H1 (cell line): ENCODE data around the gene PCDHA10. TPM values are rescaled to one million over a fixed set of nuclear protein-coding genes. Genes with fewer than 3 reads are reported as not detected.

ENCODE experiments used
- CTCF ChIA-PET: fragments of 300-600 bp; sonication (Branson Sonifier 250); formaldehyde crosslinking; loops from one replicate; lab custom pipeline; 2021; ENCODE audit not compliant: partially characterized antibody; lab: Charles Lee
- POLR2A ChIA-PET: fragments of 300-600 bp; sonication (Branson Sonifier 250); formaldehyde crosslinking; loops from one replicate; lab custom pipeline; 2021; ENCODE audit warnings: inconsistent platforms; ENCODE audit not compliant: partially characterized antibody; lab: Charles Lee
- DNase-seq, 2 experiments: peaks; one replicate each; pipeline versions ENCODE4 v3.0.0 to v3.0.0-alpha.2; 2010 to 2022; ENCODE audit warnings: low spot score in 2 of 2, low read depth in 1 of 2, mixed read lengths in 1 of 2
- FAIRE-seq: peaks from 2 replicates; lab custom pipeline; 2011; peaks lifted over from hg19 to GRCh38; lab: Jason Lieb, UNC
- H2AFZ ChIP-seq: 2 replicates; pipeline ENCODE4 v1.8.1; 2012; ENCODE audit warnings: low read length, inconsistent platforms
- H2AK5ac ChIP-seq: 2 replicates; pipeline ENCODE4 v1.6.1; 2013; ENCODE audit warnings: low read depth, low read length
- H2BK120ac ChIP-seq: replicated peaks from 2 replicates; pipeline ENCODE3; 2013; ENCODE audit warnings: low read depth, low read length, inconsistent platforms
- H2BK12ac ChIP-seq: 2 replicates; pipeline ENCODE4 v1.6.1; 2013; ENCODE audit warnings: low read depth, low read length
- H2BK15ac ChIP-seq: 2 replicates; pipeline ENCODE4 v1.6.1; 2013; ENCODE audit warnings: low read length
- H2BK20ac ChIP-seq: 2 replicates; pipeline ENCODE4 v1.6.1; 2013; ENCODE audit warnings: low read length
- H2BK5ac ChIP-seq: 2 replicates; pipeline ENCODE4 v1.6.1; 2013; ENCODE audit warnings: low read depth, low read length
- H3K14ac ChIP-seq: 2 replicates; pipeline ENCODE4 v1.6.1; 2013; ENCODE audit warnings: inconsistent platforms; ENCODE audit not compliant: insufficient read length
- H3K18ac ChIP-seq: 2 replicates; pipeline ENCODE4 v1.6.1; 2013; ENCODE audit warnings: low read length; ENCODE audit errors: extremely low read depth
- H3K23ac ChIP-seq: 2 replicates; pipeline ENCODE4 v1.6.1; 2013; ENCODE audit warnings: inconsistent platforms; ENCODE audit not compliant: insufficient read length
- H3K23me2 ChIP-seq: 2 replicates; pipeline ENCODE4 v1.6.1; 2013; ENCODE audit warnings: low read depth, low read length
- H3K27ac ChIP-seq: 2 replicates; pipeline ENCODE4 v1.6.1; 2011; ENCODE audit warnings: low read depth, low read length, inconsistent platforms
- H3K27me3 ChIP-seq, 4 experiments: replicated peaks in 1 of 4; 1 replicate in 1 of 4; 2 replicates in 3 of 4; pipeline versions ENCODE4 v1.6.1 to v1.8.1; 2011 to 2013; ENCODE audit warnings: low read length in 3 of 4, mild to moderate bottlenecking in 3 of 4, inconsistent platforms in 2 of 4, mixed read lengths in 2 of 4, moderate library complexity in 1 of 4; ENCODE audit not compliant: control insufficient read depth in 3 of 4, insufficient read depth in 3 of 4; ENCODE audit errors: extremely low read depth in 1 of 4
- H3K36me3 ChIP-seq, 4 experiments: 2 replicates each; pipeline versions ENCODE4 v1.6.1 to v1.8.1; 2011 to 2013; ENCODE audit warnings: mild to moderate bottlenecking in 4 of 4, low read length in 3 of 4, moderate library complexity in 2 of 4, control low read depth in 1 of 4, inconsistent platforms in 1 of 4; ENCODE audit not compliant: insufficient read depth in 4 of 4, control insufficient read depth in 2 of 4
- H3K4ac ChIP-seq: replicated peaks from 2 replicates; pipeline ENCODE3; 2013; ENCODE audit warnings: low read length, low read depth, mixed read lengths, inconsistent platforms; ENCODE audit not compliant: insufficient read length
- H3K4me1 ChIP-seq, 4 experiments: replicated peaks in 1 of 4; 1 replicate in 1 of 4; 2 replicates in 3 of 4; pipeline versions ENCODE4 v1.6.1 to v1.8.1; 2011 to 2013; ENCODE audit warnings: low read length in 3 of 4, inconsistent platforms in 2 of 4, mixed read lengths in 1 of 4; ENCODE audit not compliant: insufficient read depth in 4 of 4, control insufficient read depth in 3 of 4
- H3K4me2 ChIP-seq, 2 experiments: 2 replicates each; pipeline versions ENCODE4 v1.6.1 to v1.8.1; 2011 to 2013; ENCODE audit warnings: low read depth in 2 of 2, low read length in 2 of 2, control low read depth in 1 of 2, inconsistent platforms in 1 of 2, mild to moderate bottlenecking in 1 of 2; ENCODE audit not compliant: insufficient read depth in 1 of 2
- H3K4me3 ChIP-seq, 4 experiments: fragments of 200-600, 300-600 bp in 1 of 4; sonication (generic), shearing (Covaris generic), sonication (Bioruptor Twin) in 1 of 4; 2 replicates each; pipeline versions ENCODE4 v1.5.1 to v1.8.1; 2011 to 2016; ENCODE audit warnings: low read length in 4 of 4, low read depth in 3 of 4, control low read depth in 2 of 4, inconsistent platforms in 2 of 4, mild to moderate bottlenecking in 2 of 4, mixed read lengths in 1 of 4, moderate library complexity in 1 of 4; ENCODE audit not compliant: insufficient read depth in 2 of 4; ENCODE audit errors: extremely low read depth in 1 of 4
- H3K56ac ChIP-seq: replicated peaks from 2 replicates; pipeline ENCODE3; 2013; ENCODE audit warnings: low read depth, mild to moderate bottlenecking, mixed read lengths, low read length, inconsistent platforms; ENCODE audit not compliant: insufficient read length
- H3K79me1 ChIP-seq: 2 replicates; pipeline ENCODE4 v1.6.1; 2013; ENCODE audit warnings: low read depth, low read length, control low read depth
- H3K79me2 ChIP-seq, 2 experiments: 2 replicates each; pipeline versions ENCODE4 v1.6.1 to v1.8.1; 2012 to 2013; ENCODE audit warnings: low read length in 2 of 2, mild to moderate bottlenecking in 2 of 2, inconsistent platforms in 1 of 2; ENCODE audit not compliant: insufficient read depth in 2 of 2, control insufficient read depth in 1 of 2
- H3K9ac ChIP-seq, 4 experiments: replicated peaks in 1 of 4; 1 replicate in 1 of 4; 2 replicates in 3 of 4; pipeline versions ENCODE4 v1.6.1 to v1.8.1; 2011 to 2013; ENCODE audit warnings: low read depth in 3 of 4, low read length in 3 of 4, control low read depth in 2 of 4, mild to moderate bottlenecking in 2 of 4, moderate library complexity in 2 of 4, inconsistent platforms in 1 of 4; ENCODE audit errors: extremely low read depth in 1 of 4
- H3K9me3 ChIP-seq, 2 experiments: 2 replicates each; pipeline versions ENCODE4 v1.6.1 to v1.8.1; 2012 to 2013; ENCODE audit warnings: mild to moderate bottlenecking in 2 of 2, moderate library complexity in 2 of 2, control low read depth in 1 of 2, inconsistent platforms in 1 of 2, low read depth in 1 of 2, low read length in 1 of 2, mixed read lengths in 1 of 2; ENCODE audit not compliant: insufficient read depth in 2 of 2
- H4K20me1 ChIP-seq, 2 experiments: replicated peaks in 1 of 2; 2 replicates each; pipeline versions ENCODE3 to v1.8.1; 2011 to 2013; ENCODE audit warnings: inconsistent platforms in 2 of 2, low read length in 2 of 2, mild to moderate bottlenecking in 1 of 2; ENCODE audit not compliant: insufficient read depth in 2 of 2, control insufficient read depth in 1 of 2
- H4K5ac ChIP-seq: 2 replicates; pipeline ENCODE4 v1.6.1; 2013; ENCODE audit warnings: low read length, low read depth, mixed read lengths, inconsistent platforms; ENCODE audit not compliant: insufficient read length
- H4K8ac ChIP-seq: 2 replicates; pipeline ENCODE4 v1.8.0; 2013; ENCODE audit warnings: mild to moderate bottlenecking, moderate library complexity, low read length, inconsistent platforms; ENCODE audit not compliant: insufficient read depth; ENCODE audit errors: extremely low read depth
- H4K91ac ChIP-seq: replicated peaks from 2 replicates; pipeline ENCODE3; 2013; ENCODE audit warnings: low read length, mixed read lengths, inconsistent platforms; ENCODE audit not compliant: insufficient read length
- CBX8 ChIP-seq: fragments of 300-800, 300-1000 bp; sonication (generic); IDR thresholded peaks from 2 replicates; pipeline ENCODE4 v1.7.1; 2016; ENCODE audit warnings: low read depth, low read length, borderline replicate concordance
- HDAC2 ChIP-seq, 2 experiments: fragments of 300-600 bp in 1 of 2; sonication (generic) in 1 of 2; IDR thresholded peaks; 2 replicates each; pipeline ENCODE4 v1.6.1; 2011 to 2012; ENCODE audit warnings: low read depth in 2 of 2, low read length in 2 of 2, mild to moderate bottlenecking in 2 of 2, moderate library complexity in 2 of 2, borderline replicate concordance in 1 of 2, inconsistent platforms in 1 of 2
- POLR2AphosphoS5 ChIP-seq: IDR thresholded peaks from 2 replicates; pipeline ENCODE4 v1.6.1; 2011; ENCODE audit warnings: low read depth, low read length
- RAD21 ChIP-seq, 2 experiments: IDR thresholded peaks in 1 of 2; conservative IDR thresholded peaks in 1 of 2; 2 replicates each; pipeline ENCODE4 v1.6.1; 2011; ENCODE audit warnings: low read depth in 2 of 2, low read length in 2 of 2, improper control_type of control experiment in 1 of 2, inconsistent platforms in 1 of 2, mild to moderate bottlenecking in 1 of 2, moderate library complexity in 1 of 2
- ZNF274 ChIP-seq: IDR thresholded peaks from 2 replicates; pipeline ENCODE4 v1.7.0; 2012; ENCODE audit warnings: low read length, borderline replicate concordance; ENCODE audit errors: extremely low read depth
- WGBS, 2 experiments: shearing (Covaris generic) in 1 of 2; methylation state at CpG; one replicate each; pipeline versions ENCODE4 v1.1.6 to v1.1.7; 2013 to 2015; ENCODE audit warnings: low lambda C conversion rate in 2 of 2, mixed read lengths in 2 of 2, inconsistent platforms in 1 of 2, low coverage in 1 of 2, missing lambda C conversion rate in 1 of 2; ENCODE audit not compliant: insufficient replicate concordance in 2 of 2, insufficient coverage in 1 of 2, insufficient read length in 1 of 2; ENCODE audit errors: extremely low coverage in 1 of 2, missing lambda C conversion rate in 1 of 2; 5-methylcytosine and 5-hydroxymethylcytosine counted together
- polyA plus RNA-seq, 7 experiments: library from polyadenylated mRNA; depleted of rRNA in 3 of 7; stranded (reverse) in 5 of 7; unstranded in 2 of 7; fragments of >200 nt in 5 of 7; fragments of 200-250 nt in 2 of 7; gene quantifications; 1 replicate in 5 of 7; 2 replicates in 1 of 7; 4 replicates in 1 of 7; pipeline versions ENCODE4 v1.2.1 to v1.2.3, GENCODE V29; 2011 to 2013; ENCODE audit warnings: missing spikeins in 2 of 7, mixed read lengths in 2 of 7
- total RNA-seq: library from RNA; stranded (reverse); fragmentation: NEBNext Ultra II Directional; extraction: Animal tissue kit (Norgen Biotek cat#: 25700); gene quantifications from 2 replicates; pipeline ENCODE4 v1.2.1, GENCODE V29; 2021
- TF ChIP-seq, protein P1 (sequence below), 3 experiments: IDR thresholded peaks; 1 replicate in 2 of 3; 2 replicates in 1 of 3; pipeline versions ENCODE4 v1.5.1 to v1.6.1; 2011; ENCODE audit warnings: low read length in 3 of 3, mild to moderate bottlenecking in 3 of 3, inconsistent platforms in 2 of 3, low read depth in 1 of 3, moderate library complexity in 1 of 3; ENCODE audit not compliant: insufficient read depth in 1 of 3; ENCODE audit errors: control extremely low read depth in 1 of 3

The PCDHA10 gene
- total and polyA plus RNA-seq, 2 of the 8 experiments (the other 6 are each of a cell fraction or from before 2014, with no cell fraction given): 2.8 to 5.4 TPM

DNA sequence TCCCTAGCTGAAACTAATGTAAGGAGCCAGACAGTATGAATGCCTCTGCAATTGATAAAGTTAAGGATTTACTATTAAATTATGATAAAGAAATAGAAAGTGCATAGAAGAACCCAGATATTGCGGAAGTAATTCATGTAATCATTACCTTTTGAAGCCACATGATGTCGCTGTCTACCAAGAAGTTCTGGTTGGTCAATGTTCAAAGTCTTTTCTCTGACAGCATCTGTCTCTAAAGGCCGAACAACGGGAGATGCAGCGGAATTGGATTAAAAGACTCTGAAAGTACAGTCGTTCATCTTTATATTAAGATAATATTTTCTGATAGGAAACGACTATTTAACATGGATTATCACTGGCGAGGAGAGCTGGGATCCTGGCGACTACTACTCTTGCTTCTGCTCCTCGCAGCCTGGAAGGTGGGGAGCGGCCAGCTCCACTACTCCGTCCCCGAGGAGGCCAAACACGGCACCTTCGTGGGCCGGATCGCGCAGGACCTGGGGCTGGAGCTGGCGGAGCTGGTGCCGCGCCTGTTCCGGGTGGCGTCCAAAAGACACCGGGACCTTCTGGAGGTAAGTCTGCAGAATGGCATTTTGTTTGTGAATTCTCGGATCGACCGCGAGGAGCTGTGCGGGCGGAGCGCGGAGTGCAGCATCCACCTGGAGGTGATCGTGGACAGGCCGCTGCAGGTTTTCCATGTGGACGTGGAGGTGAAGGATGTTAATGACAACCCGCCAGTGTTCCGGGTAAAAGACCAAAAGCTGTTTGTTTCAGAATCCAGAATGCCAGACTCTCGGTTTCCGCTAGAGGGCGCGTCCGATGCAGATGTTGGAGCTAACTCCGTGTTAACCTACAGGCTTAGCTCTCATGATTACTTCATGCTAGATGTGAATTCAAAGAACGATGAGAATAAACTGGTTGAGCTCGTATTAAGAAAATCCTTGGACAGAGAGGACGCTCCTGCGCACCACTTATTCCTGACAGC, 14.4 kb upstream of the PCDHA10 start, which contains the start of gene PCDHA8:
Gene PCDHA8, plus strand, starts transcription at position 210 of the 985 bp plus-strand sequence. Its CDS starts 135 bp downstream, at position 345.
- no peaks in the 10 kb centered on the region for H3K4me1 ChIP-seq
- no peak within 1 kb of the TSS for H3K14ac ChIP-seq
- no peak for TF ChIP-seq POLR2AphosphoS5
- TF ChIP-seq HDAC2 (IDR thresholded peaks at IDR 0.05; ENCODE audit: borderline replicate concordance in 1 of 2, low read depth in 2 of 2, low read length in 2 of 2): no peak
- peak; percentile 70 to 76 for TF ChIP-seq RAD21 (IDR thresholded peaks at IDR 0.05 in 1 of 2, conservative IDR thresholded peaks at IDR 0.05 in 1 of 2; ENCODE audit: low read depth in 2 of 2, low read length in 2 of 2)
- TF ChIP-seq ZNF274: no peak
- TF ChIP-seq, protein P1, sequence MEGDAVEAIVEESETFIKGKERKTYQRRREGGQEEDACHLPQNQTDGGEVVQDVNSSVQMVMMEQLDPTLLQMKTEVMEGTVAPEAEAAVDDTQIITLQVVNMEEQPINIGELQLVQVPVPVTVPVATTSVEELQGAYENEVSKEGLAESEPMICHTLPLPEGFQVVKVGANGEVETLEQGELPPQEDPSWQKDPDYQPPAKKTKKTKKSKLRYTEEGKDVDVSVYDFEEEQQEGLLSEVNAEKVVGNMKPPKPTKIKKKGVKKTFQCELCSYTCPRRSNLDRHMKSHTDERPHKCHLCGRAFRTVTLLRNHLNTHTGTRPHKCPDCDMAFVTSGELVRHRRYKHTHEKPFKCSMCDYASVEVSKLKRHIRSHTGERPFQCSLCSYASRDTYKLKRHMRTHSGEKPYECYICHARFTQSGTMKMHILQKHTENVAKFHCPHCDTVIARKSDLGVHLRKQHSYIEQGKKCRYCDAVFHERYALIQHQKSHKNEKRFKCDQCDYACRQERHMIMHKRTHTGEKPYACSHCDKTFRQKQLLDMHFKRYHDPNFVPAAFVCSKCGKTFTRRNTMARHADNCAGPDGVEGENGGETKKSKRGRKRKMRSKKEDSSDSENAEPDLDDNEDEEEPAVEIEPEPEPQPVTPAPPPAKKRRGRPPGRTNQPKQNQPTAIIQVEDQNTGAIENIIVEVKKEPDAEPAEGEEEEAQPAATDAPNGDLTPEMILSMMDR (IDR thresholded peaks at IDR 0.05; ENCODE audit: control extremely low read depth in 1 of 3, insufficient read depth in 1 of 3, low read depth in 1 of 3, low read length in 3 of 3): peak; percentile 63 to 81 (median 79)
- no peak for TF ChIP-seq CBX8
- TF ChIP-seq, all 59 proteins: peak for 2
- Histone ChIP-seq H3K9me3 (peaks cover 0 to 2% of the 10 kb centered on the region in 2 experiments; a peak in 1 of 4 replicates), H4K8ac (no peak within 1 kb of the TSS), H3K56ac (no peak within 1 kb of the TSS), H3K4me2 (peak within 1 kb of the TSS in 1 of 2 experiments; percentile 43; a peak in 1 of 4 replicates), H2BK120ac (no peak within 1 kb of the TSS), H4K91ac (no peak within 1 kb of the TSS), H3K9ac (no peak within 1 kb of the TSS), H3K4me3 (peak within 1 kb of the TSS in 3 of 4 experiments; percentile 29 to 47 (median 29); a peak in 4 of 8 replicates), H2BK12ac (no peak within 1 kb of the TSS), H3K27ac (no peak within 1 kb of the TSS), H2AK5ac (no peak within 1 kb of the TSS), H3K27me3 (no peaks in the 10 kb centered on the region), H4K20me1 (no peaks in the 10 kb centered on the region), H4K5ac (no peak within 1 kb of the TSS), H2BK5ac (no peak within 1 kb of the TSS), H3K79me2 (no peaks in the 10 kb centered on the region), H3K36me3 (peaks cover 0 to 3% (median 0%) of the 10 kb centered on the region in 4 experiments; a peak in 3 of 8 replicates), H3K23me2 (no peaks in the 10 kb centered on the region), H3K23ac (no peak within 1 kb of the TSS), H3K18ac (no peak within 1 kb of the TSS), H3K4ac (no peak within 1 kb of the TSS), H3K79me1 (no peaks in the 10 kb centered on the region), H2AFZ (no peak within 1 kb of the TSS), H2BK20ac (no peak within 1 kb of the TSS), H2BK15ac (no peak within 1 kb of the TSS)
- WGBS, 2 experiments: 57% methylated on average over 47 of the region's 47 CpGs; no CpG with 5 or more reads in 1 of the 2 experiments
- FAIRE-seq (peak; percentile 57), DNase-seq (peak in 1 of 2 experiments; percentile 84)
- ChIA-PET CTCF (interaction anchor here (0.6 to 4.7 kb wide), 52 partner anchors 9 to 382 kb away, joined by 3 to 122 read pairs (median 5); partner anchors contain the start of genes PCDHA1, PCDHA10, PCDHA11 and PCDHA12), POLR2A (interaction anchor here (0.6 to 1.8 kb wide), 6 partner anchors 13 to 199 kb away, joined by 3 to 10 read pairs (median 4); partner anchors contain the start of genes PCDHA10, PCDHA11 and PCDHA6)
